GM19328 (cell line): ENCODE data around the gene LIMS2.

Experiments used
- ATAC-seq: cut with Tn5 transposase; IDR thresholded peaks from one replicate; pipeline ENCODE4 v1.9.1; 2021; ENCODE audit warnings: mild to moderate bottlenecking, moderate library complexity; ENCODE audit not compliant: unreplicated experiment

LIMS2 gene

GRCh38 chr2:127674241-127675209 is 805 bp downstream of the LIMS2 start:
- ATAC-seq: no peak

- no peak for ATAC-seq
Observed at GRCh38 chr2:127673291-127674069, 1.9 kb downstream of the LIMS2 start.

- no peak for ATAC-seq
Observed at GRCh38 chr2:127672341-127673224, 2.7 kb downstream of the LIMS2 start.

DNA sequence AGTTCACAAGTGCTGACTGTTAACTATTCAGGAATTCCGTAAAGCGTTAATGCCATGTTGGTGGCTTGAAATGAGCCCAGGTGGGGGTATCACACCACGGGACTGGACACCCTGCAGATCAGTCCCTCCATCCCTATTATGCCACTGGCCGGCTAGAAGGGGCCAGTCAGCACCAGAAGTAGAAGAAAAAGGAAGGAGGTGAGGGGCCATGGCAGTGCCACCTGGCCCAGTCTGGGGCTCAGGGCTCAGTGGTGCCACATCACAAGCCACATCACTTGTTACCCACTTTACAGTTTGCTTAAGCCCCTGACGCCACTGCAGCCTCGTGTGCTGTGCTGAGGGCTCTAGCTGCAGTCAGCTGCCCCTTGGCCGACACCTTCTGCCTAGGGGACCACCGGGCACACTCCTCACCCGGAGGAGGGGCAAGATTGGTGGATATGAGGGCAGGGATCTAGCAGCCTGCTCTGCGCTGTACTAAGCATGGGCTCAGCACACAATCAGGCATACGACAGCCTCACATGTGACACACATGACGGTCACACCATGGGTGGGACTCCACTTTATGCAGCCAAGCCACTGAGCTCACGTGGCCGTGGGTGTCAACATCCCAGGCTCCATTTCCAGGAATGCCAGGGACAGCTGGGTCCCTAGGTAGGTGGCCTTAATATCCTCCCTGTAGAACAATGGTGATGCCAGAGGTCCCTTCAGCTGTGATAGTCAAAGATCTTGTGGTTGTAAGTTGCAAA is 3.6 kb downstream of the LIMS2 start:
- ATAC-seq: no peak

GRCh38 chr2:127670957-127671290 is 4.4 kb downstream of the LIMS2 start:
- ATAC-seq: no peak

DNA sequence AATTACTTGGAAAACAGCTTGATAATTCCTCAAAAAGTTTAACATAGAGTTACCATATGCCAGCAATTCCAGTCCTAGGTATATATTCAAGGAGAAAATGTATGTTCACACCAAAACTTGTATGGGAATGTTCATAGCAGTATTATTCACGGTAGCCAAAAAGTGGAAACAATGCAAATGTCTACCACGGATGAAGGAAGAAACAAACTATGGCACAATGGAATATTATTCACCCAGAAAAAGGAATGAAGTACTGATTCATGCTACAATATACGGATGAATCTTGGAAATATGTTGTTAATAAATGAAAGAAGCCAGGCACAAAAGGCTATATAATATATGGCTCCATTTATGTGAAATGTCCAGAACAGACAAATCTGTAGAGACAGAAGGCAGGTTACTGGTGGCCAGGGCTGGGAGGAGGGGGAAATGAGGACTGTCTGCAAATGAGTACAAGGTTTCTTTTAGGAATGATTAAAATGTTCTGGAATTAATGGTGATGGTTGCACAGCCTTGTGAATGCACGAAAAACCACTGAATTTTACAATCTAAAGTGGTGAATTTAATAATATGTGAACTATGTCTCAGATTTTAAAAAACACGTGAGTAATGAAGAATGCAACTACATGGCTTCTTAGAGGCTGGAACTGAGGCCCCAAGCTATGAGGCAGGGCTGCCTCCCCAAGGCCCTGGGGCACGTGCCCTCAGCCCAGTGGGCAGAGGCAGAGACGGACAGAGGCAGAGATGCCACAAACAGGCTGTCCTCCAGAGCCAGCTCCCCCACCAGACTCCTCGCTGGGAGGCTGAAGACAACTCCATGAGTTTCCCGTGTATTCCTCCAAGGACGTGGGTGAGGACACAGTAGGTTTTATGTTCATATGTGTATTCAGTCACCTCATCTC is 5.0 kb downstream of the LIMS2 start:
- no peak for ATAC-seq

- ATAC-seq: no peak
Observed at GRCh38 chr2:127669056-127669455, 6.3 kb downstream of the LIMS2 start.

- ATAC-seq: no peak
Observed at GRCh38 chr2:127665267-127665893, 9.9 kb downstream of the LIMS2 start.

GRCh38 chr2:127664895-127665225 is 10.5 kb downstream of the LIMS2 start:
- ATAC-seq: no peak

DNA sequence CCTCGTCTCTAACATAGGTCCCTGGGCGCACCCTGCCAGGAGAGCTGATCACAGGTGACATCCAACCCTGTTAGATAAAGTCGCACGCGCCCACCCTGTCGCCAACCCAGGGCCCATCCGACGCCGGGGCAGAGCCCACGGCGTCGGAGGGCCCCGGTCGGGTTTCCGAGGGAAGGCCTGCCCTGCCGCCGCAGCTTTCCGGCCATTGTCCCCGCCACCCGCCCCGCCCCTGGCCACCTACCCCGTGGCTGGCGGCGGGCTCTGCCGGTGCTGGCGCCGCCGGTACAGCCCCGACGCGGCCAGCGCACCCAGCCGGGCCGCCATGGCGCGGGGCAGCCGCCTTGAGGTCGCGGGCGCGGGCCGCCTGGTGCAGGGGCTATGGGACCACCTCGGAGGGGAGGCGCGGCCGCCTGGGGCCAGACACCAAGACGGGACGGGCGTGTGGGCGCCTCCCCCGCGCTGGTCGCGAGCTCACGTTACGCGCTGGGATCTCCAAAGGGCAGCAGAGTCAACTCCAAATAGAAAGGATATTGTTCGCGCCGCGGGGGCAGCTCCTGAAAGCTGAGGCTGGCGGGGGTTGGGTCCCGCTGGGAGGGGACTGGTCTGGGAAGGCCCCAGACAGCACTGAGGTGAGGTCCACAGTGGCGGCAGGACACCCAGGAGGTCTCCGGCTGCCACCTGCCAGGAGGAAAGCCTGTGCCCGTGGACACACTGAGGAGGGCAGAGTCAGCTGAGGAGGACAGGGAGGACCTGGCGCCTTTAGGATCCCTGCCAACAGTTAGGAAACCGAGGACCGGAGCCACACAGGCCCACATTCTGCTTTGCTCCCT is 11.1 kb downstream of the LIMS2 start:
- no peak for ATAC-seq

DNA sequence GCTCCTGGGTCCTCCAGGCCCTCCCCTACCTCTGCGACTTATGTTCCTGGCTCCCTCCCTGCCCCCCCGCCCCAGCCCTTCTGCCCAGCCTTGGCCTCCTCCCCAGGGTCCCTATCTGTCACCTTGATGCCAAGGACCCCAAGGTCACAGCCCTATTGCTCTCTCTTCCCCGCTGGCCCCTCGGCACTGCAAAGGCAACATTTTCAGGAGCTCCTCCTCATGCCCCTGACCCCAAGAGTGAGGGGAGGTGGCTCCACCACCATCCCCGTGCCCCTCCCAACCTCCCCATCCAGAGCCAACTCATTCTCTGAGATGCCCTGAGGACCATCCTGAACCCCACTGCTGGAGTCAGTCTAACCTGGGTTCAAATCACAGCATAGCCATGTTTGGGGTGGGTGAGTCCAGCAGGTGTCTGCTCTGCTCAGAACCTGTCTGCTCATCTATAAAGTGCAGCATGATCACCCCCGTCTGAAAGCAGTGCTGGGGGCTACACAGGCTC is 11.7 kb downstream of the LIMS2 start:
- ATAC-seq: no peak

DNA sequence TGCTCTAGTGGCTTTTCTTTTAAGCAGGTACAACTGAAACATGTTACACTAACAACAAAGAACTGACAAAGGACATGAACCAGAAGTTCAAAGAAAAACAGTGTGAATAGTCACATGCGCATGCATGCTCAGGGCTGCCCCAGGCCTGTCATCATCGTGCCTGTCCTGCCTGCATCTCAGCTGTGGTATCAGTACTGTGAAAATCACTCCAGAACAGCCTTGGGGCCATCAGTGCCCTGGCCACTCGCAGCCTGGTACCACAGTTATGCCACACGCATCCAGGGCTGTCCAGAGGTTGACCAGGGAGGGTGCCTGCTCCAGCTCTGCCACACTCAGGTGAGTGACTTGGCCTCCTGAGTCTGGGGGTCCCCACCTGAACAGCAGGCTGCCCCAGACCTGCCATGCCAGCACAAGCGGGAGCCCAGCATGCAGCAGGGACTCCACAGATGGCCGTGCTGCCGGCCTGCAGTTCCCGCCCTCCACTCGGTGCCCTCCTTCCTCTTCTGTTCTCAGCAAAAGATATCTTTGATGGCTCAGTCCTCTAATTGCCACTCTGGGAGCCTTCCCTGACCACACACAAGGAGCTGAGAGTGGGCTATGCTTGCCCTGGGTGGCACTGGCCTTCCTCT is 12.3 kb downstream of the LIMS2 start:
- ATAC-seq: no peak

DNA sequence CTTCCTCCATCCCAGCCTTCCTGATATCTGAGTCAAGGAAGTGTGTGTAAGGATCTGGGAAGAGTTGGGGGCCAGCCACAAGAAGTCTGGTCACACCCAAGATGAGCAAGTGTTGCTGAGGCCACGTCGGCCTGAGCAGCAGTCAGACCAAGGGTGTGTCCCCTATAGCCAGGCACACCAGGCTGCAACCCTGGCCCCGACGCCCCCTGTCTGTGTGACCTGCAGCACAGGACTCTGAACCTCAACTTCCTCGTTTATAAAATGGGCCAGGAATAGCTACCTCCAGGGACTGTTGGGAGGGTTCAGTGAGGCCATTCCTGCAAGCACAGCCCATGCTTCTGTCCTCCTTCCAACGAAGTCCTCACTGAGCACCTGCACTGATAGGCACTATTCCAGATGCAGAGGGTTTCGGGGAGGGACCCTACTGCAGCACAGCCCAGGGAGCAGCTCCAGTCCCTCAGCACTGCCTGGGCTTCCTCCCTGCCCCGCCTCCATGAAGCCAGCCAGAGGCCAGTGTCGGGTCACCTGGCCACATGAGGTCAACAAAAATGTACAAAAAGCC is 13.3 kb downstream of the LIMS2 start:
- no peak for ATAC-seq

GRCh38 chr2:127661072-127661649 is 14.2 kb downstream of the LIMS2 start:
- no peak for ATAC-seq

GRCh38 chr2:127660291-127660578 is 15.1 kb downstream of the LIMS2 start:
- no peak for ATAC-seq

GRCh38 chr2:127659408-127660290 is 15.7 kb downstream of the LIMS2 start:
- no peak for ATAC-seq
